WTC11 (cell line): ENCODE measurements around the gene PKIG. TPM values are rescaled to one million over a fixed set of nuclear protein-coding genes. Genes with fewer than 3 reads are reported as not detected.

Experiments used
- ATAC-seq: fragments of 200-7000 bp; cut with Tn5 transposase; 2 replicates; pipeline ENCODE4 v1.10.0; 2021; ENCODE audit warnings: mild to moderate bottlenecking, moderate library complexity
- CTCF ChIA-PET: fragments of 300-600 bp; sonication (Branson Sonifier 250); formaldehyde crosslinking; loops from one replicate; lab custom pipeline; 2021; ENCODE audit warnings: antibody characterized with exemption; lab: Charles Lee
- POLR2A ChIA-PET: fragments of 350-600 bp; sonication (Branson Sonifier 250); formaldehyde crosslinking; loops from one replicate; lab custom pipeline; 2021; ENCODE audit warnings: antibody characterized with exemption; lab: Charles Lee
- DNase-seq: peaks from one replicate; pipeline ENCODE4 v3.0.0; 2021; ENCODE audit warnings: low spot score
- H3K27ac Mint-ChIP-seq: 2 replicates; pipeline ENCODE4 v1.8.0; 2021; ENCODE audit warnings: mixed read lengths
- H3K27me3 Mint-ChIP-seq: 2 replicates; pipeline ENCODE4 v1.8.0; 2021; ENCODE audit warnings: low read depth, mild to moderate bottlenecking, moderate library complexity, mixed read lengths
- H3K36me3 Mint-ChIP-seq: 2 replicates; pipeline ENCODE4 v1.8.0; 2021; ENCODE audit warnings: mixed read lengths
- H3K4me1 Mint-ChIP-seq: 2 replicates; pipeline ENCODE4 v1.8.0; 2022; ENCODE audit warnings: mixed read lengths
- H3K4me3 Mint-ChIP-seq: 2 replicates; pipeline ENCODE4 v1.8.0; 2021; ENCODE audit warnings: mild to moderate bottlenecking, moderate library complexity, mixed read lengths
- H3K9me3 Mint-ChIP-seq: 2 replicates; pipeline ENCODE4 v1.8.0; 2021; ENCODE audit warnings: mixed read lengths
- CREB1 ChIP-seq: sonication (generic); formaldehyde crosslinking; IDR thresholded peaks from 2 replicates; pipeline ENCODE4 v1.8.0; 2023; ENCODE audit warnings: mild to moderate bottlenecking, missing genetic modification reagents
- E2F4 ChIP-seq: sonication (generic); formaldehyde crosslinking; IDR thresholded peaks from 2 replicates; pipeline ENCODE4 v1.8.1; 2022; ENCODE audit warnings: low read depth, mild to moderate bottlenecking, moderate library complexity, missing genetic modification reagents, borderline replicate concordance
- ESRRA ChIP-seq: sonication (generic); formaldehyde crosslinking; IDR thresholded peaks from 2 replicates; pipeline ENCODE4 v1.8.1; 2022; ENCODE audit warnings: mild to moderate bottlenecking, missing genetic modification reagents, borderline replicate concordance
- FOXK1 ChIP-seq: sonication (generic); formaldehyde crosslinking; IDR thresholded peaks from 2 replicates; pipeline ENCODE4 v1.8.0; 2022; ENCODE audit warnings: mild to moderate bottlenecking, moderate library complexity, missing genetic modification reagents
- GABPB1 ChIP-seq: sonication (generic); formaldehyde crosslinking; IDR thresholded peaks from 2 replicates; pipeline ENCODE4 v1.8.1; 2023; ENCODE audit warnings: mild to moderate bottlenecking, missing genetic modification reagents
- HMGXB4 ChIP-seq: sonication (generic); formaldehyde crosslinking; IDR thresholded peaks from 2 replicates; pipeline ENCODE4 v1.8.1; 2023; ENCODE audit warnings: mild to moderate bottlenecking, moderate library complexity, missing genetic modification reagents
- JUN ChIP-seq: sonication (generic); formaldehyde crosslinking; IDR thresholded peaks from 2 replicates; pipeline ENCODE4 v1.8.0; 2023; ENCODE audit warnings: mild to moderate bottlenecking, missing genetic modification reagents
- NFATC4 ChIP-seq: fragments of 250-450 bp; sonication (Bioruptor Pico); IDR thresholded peaks from 2 replicates; pipeline ENCODE4 v1.9.0; 2021; ENCODE audit warnings: mild to moderate bottlenecking
- NFYB ChIP-seq: sonication (generic); formaldehyde crosslinking; conservative IDR thresholded peaks from 2 replicates; pipeline ENCODE4 v1.8.0; 2022; ENCODE audit warnings: low read depth, missing genetic modification reagents
- NR2C2 ChIP-seq: sonication (generic); formaldehyde crosslinking; IDR thresholded peaks from 2 replicates; pipeline ENCODE4 v1.8.0; 2022; ENCODE audit warnings: mild to moderate bottlenecking, missing genetic modification reagents
- RELA ChIP-seq: sonication (generic); formaldehyde crosslinking; IDR thresholded peaks from 2 replicates; pipeline ENCODE4 v1.8.1; 2022; ENCODE audit warnings: missing genetic modification reagents, mild to moderate bottlenecking, borderline replicate concordance
- SP1 ChIP-seq: sonication (generic); formaldehyde crosslinking; conservative IDR thresholded peaks from 2 replicates; pipeline ENCODE4 v1.8.1; 2022; ENCODE audit warnings: missing genetic modification reagents
- TEAD1 ChIP-seq: sonication (generic); formaldehyde crosslinking; IDR thresholded peaks from 2 replicates; pipeline ENCODE4 v1.8.0; 2022; ENCODE audit warnings: mild to moderate bottlenecking, missing genetic modification reagents
- TEAD4 ChIP-seq: sonication (generic); formaldehyde crosslinking; IDR thresholded peaks from 2 replicates; pipeline ENCODE4 v1.8.0; 2022; ENCODE audit warnings: mild to moderate bottlenecking, missing genetic modification reagents
- TP53 ChIP-seq: sonication (generic); formaldehyde crosslinking; IDR thresholded peaks from 2 replicates; pipeline ENCODE4 v1.8.1; 2023; ENCODE audit warnings: mild to moderate bottlenecking, missing genetic modification reagents
- ZBTB21 ChIP-seq: sonication (generic); formaldehyde crosslinking; IDR thresholded peaks from 2 replicates; pipeline ENCODE4 v1.8.1; 2023; ENCODE audit warnings: mild to moderate bottlenecking, missing genetic modification reagents, borderline replicate concordance
- ZBTB43 ChIP-seq: sonication (generic); formaldehyde crosslinking; IDR thresholded peaks from 2 replicates; pipeline ENCODE4 v1.8.1; 2023; ENCODE audit warnings: mild to moderate bottlenecking, missing genetic modification reagents
- total RNA-seq: library from RNA; stranded (reverse); gene quantifications from 3 replicates; pipeline ENCODE4 v1.2.3, GENCODE V29; 2021
- TF ChIP-seq, protein P1 (sequence below): sonication (generic); formaldehyde crosslinking; IDR thresholded peaks from 2 replicates; pipeline ENCODE4 v1.8.0; 2022; ENCODE audit warnings: missing genetic modification reagents
- TF ChIP-seq, protein P2 (sequence below): sonication (generic); formaldehyde crosslinking; IDR thresholded peaks from 2 replicates; pipeline ENCODE4 v1.8.1; 2023; ENCODE audit warnings: mild to moderate bottlenecking, missing genetic modification reagents

Gene PKIG
- total RNA-seq, 1 experiment from 2014 or later: 22.7 TPM

- no peak for TF ChIP-seq E2F4
- TF ChIP-seq TEAD4 (CRISPR knock-in tag): no peak
- no peak for TF ChIP-seq JUN (CRISPR knock-in tag)
- no peak for TF ChIP-seq SP1 (CRISPR knock-in tag)
- TF ChIP-seq, protein P1, sequence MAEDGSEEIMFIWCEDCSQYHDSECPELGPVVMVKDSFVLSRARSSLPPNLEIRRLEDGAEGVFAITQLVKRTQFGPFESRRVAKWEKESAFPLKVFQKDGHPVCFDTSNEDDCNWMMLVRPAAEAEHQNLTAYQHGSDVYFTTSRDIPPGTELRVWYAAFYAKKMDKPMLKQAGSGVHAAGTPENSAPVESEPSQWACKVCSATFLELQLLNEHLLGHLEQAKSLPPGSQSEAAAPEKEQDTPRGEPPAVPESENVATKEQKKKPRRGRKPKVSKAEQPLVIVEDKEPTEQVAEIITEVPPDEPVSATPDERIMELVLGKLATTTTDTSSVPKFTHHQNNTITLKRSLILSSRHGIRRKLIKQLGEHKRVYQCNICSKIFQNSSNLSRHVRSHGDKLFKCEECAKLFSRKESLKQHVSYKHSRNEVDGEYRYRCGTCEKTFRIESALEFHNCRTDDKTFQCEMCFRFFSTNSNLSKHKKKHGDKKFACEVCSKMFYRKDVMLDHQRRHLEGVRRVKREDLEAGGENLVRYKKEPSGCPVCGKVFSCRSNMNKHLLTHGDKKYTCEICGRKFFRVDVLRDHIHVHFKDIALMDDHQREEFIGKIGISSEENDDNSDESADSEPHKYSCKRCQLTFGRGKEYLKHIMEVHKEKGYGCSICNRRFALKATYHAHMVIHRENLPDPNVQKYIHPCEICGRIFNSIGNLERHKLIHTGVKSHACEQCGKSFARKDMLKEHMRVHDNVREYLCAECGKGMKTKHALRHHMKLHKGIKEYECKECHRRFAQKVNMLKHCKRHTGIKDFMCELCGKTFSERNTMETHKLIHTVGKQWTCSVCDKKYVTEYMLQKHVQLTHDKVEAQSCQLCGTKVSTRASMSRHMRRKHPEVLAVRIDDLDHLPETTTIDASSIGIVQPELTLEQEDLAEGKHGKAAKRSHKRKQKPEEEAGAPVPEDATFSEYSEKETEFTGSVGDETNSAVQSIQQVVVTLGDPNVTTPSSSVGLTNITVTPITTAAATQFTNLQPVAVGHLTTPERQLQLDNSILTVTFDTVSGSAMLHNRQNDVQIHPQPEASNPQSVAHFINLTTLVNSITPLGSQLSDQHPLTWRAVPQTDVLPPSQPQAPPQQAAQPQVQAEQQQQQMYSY (CRISPR knock-in tag): no peak
Measured at GRCh38 chr20:44643154-44643519, 60.8 kb downstream of the PKIG start (continued).

DNA sequence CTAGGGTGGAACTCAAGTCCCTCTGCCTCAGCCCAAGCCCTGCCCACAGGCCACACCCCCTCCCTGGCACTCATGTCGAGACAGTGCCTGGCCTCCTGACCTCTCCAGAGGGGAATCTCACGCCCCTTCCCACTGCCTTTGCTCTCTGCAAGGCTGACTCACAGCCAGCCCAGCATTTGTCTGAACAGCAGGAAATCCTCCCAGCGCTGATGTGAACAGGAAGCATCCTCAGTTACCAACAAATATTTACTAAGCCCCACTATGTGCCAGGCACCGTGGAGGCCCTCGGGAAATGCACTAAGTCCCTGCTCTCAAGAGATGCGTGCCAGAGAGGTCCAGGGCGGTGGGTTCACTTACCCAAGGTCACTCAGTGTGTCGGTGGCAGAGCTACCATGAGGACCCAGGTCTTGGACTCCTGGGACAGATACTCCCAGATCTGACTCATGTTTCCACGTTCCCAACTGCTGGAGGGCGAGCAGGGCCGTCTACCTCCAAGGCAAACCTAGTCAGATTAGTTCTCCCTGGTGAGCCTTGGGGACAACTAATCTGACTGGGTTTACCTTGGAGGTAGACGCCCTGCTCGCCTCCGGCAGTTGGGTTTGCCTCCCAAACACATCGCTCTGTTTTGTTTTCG is 61.3 kb downstream of the PKIG start:
- TF ChIP-seq, protein P1 (CRISPR knock-in tag): no peak
- TF ChIP-seq, protein P2, sequence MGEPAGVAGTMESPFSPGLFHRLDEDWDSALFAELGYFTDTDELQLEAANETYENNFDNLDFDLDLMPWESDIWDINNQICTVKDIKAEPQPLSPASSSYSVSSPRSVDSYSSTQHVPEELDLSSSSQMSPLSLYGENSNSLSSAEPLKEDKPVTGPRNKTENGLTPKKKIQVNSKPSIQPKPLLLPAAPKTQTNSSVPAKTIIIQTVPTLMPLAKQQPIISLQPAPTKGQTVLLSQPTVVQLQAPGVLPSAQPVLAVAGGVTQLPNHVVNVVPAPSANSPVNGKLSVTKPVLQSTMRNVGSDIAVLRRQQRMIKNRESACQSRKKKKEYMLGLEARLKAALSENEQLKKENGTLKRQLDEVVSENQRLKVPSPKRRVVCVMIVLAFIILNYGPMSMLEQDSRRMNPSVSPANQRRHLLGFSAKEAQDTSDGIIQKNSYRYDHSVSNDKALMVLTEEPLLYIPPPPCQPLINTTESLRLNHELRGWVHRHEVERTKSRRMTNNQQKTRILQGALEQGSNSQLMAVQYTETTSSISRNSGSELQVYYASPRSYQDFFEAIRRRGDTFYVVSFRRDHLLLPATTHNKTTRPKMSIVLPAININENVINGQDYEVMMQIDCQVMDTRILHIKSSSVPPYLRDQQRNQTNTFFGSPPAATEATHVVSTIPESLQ: no peak
- TF ChIP-seq GABPB1: no peak
- TF ChIP-seq NFATC4: no peak
- Mint-ChIP-seq H3K4me3 (0 out of 2 replicates have a peak overlapping the region, but pooled peaks have one; percentile 10), H3K9me3 (peaks cover 5% of the 10 kb centered on the region), H3K27ac (peak overlapping the region; percentile 92), H3K27me3 (no peaks in the 10 kb centered on the region), H3K36me3 (peaks cover 16% of the 10 kb centered on the region), H3K4me1 (peaks cover 70% of the 10 kb centered on the region)
- DNase-seq (peak; percentile 45), ATAC-seq (peak; percentile 68)
- ChIA-PET POLR2A (no interaction called here), CTCF (interaction anchor here (1.4 to 2.8 kb wide), 2 partner anchors 39 to 40 kb away, joined by 3 to 24 read pairs; no protein-coding TSS in a partner anchor)

- Mint-ChIP-seq H3K9me3 (peaks cover 5% of the 10 kb centered on the region), H3K27ac (peak overlapping the region; percentile 92), H3K27me3 (no peaks in the 10 kb centered on the region), H3K36me3 (peaks cover 13% of the 10 kb centered on the region), H3K4me1 (peaks cover 71% of the 10 kb centered on the region), H3K4me3 (no peak overlapping the region)
- no peak for DNase-seq
- ChIA-PET POLR2A (no interaction called here), CTCF (interaction anchor here (1.1 to 1.4 kb wide), 3 partner anchors 34 to 41 kb away, joined by 3 to 8 read pairs (median 6); no protein-coding TSS in a partner anchor)
- no peak for ATAC-seq
- TF ChIP-seq RELA (CRISPR knock-in tag) (no peak), NR2C2 (CRISPR knock-in tag) (no peak), NFYB (CRISPR knock-in tag) (no peak), TP53 (CRISPR knock-in tag) (no peak), JUN (CRISPR knock-in tag) (no peak), TEAD1 (no peak), HMGXB4 (CRISPR knock-in tag) (no peak), CREB1 (CRISPR knock-in tag) (no peak), ZBTB21 (CRISPR knock-in tag) (no peak), FOXK1 (no peak), ZBTB43 (no peak), ESRRA (CRISPR knock-in tag) (no peak)
Measured at GRCh38 chr20:44644230-44644617, 61.8 kb downstream of the PKIG start.
